ENCODE measurements around the gene DNPEP. TPM values are rescaled to one million over a fixed set of nuclear protein-coding genes. Genes with fewer than 3 reads are reported as not detected.

Gene DNPEP
- total RNA-seq, 1 experiment from 2014 or later, result 69.2 TPM

DNA sequence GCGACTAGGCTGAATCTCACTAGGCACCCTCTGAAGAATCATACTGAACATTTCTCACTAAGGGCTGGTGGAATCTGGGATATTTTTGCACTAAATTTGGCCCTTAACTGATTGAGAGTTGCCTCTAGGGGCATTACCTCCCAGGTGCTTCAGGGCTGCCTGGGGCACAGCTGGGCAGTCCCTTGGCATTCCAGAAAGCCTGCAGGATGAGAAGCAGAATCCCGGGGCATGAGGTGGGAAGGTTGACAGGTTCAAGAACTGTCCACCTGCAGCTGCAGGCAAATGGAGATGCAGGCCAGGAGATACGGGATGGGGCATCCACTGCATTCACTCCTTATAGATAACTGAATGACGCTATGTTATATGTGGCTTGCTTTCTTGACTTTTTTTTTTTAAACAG is 62.6 kb downstream of the DNPEP start:
- no peaks in the 10 kb centered on the region for H3K4me1 ChIP-seq (ENCODE audit: insufficient read depth, low read length, poor library complexity, severe bottlenecking)
- H3K27ac ChIP-seq (ENCODE audit: low read depth, low read length, poor library complexity, severe bottlenecking), result no peak overlapping the region
- H3K27me3 ChIP-seq (replicated peaks; ENCODE audit: insufficient read depth, low read depth, low read length, poor library complexity), result peaks cover 66% of the 10 kb centered on the region
- ChIA-PET POLR2A (ENCODE audit: low non-redundant PET) (no interaction called here), CTCF (no interaction called here)
- no peaks in the 10 kb centered on the region for H3K9me3 ChIP-seq (ENCODE audit: low read depth, low read length, poor library complexity, severe bottlenecking)
- intact Hi-C loops (cut with micrococcal nuclease; ENCODE audit: unreplicated experiment), result no loop called here
- TF ChIP-seq, protein P1, sequence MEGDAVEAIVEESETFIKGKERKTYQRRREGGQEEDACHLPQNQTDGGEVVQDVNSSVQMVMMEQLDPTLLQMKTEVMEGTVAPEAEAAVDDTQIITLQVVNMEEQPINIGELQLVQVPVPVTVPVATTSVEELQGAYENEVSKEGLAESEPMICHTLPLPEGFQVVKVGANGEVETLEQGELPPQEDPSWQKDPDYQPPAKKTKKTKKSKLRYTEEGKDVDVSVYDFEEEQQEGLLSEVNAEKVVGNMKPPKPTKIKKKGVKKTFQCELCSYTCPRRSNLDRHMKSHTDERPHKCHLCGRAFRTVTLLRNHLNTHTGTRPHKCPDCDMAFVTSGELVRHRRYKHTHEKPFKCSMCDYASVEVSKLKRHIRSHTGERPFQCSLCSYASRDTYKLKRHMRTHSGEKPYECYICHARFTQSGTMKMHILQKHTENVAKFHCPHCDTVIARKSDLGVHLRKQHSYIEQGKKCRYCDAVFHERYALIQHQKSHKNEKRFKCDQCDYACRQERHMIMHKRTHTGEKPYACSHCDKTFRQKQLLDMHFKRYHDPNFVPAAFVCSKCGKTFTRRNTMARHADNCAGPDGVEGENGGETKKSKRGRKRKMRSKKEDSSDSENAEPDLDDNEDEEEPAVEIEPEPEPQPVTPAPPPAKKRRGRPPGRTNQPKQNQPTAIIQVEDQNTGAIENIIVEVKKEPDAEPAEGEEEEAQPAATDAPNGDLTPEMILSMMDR (conservative IDR thresholded peaks at IDR 0.05; ENCODE audit: low read depth, low read length), result no peak
- TF ChIP-seq EZH2 (IDR thresholded peaks at IDR 0.05; ENCODE audit: borderline replicate concordance, low read depth, low read length, poor library complexity, severe bottlenecking), result no peak
- BruUV-seq (replicated peaks), result no TSS peak
- H3K4me3 ChIP-seq (ENCODE audit: low read depth, low read length, poor library complexity, severe bottlenecking), result no peak overlapping the region
- H3K36me3 ChIP-seq (ENCODE audit: insufficient read depth, low read length, poor library complexity, severe bottlenecking), result no peaks in the 10 kb centered on the region
- DNase-seq (ENCODE audit: low spot score), result no peak

DNA sequence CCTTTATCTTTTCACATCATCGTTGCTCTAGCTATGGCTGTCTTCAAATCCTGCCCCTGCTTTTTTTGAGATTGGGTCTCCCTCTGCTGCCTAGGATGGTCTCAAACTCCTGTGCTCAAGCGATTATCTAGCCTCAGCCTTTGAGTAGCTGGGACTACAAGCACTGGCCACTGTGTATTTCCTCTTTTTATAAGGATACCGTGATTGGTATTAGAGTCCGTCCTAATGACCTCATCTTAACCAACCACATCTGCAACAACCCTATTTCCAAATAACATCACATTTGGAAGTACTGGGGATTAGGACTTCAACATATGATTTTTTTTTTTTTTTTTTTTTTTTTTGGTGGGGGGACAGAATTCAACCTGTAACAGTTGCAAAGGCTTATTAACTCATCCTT is 64.3 kb downstream of the DNPEP start:
- no peak for TF ChIP-seq EZH2 (IDR thresholded peaks at IDR 0.05; ENCODE audit: borderline replicate concordance, low read depth, low read length, poor library complexity, severe bottlenecking)
- TF ChIP-seq, protein P1 (conservative IDR thresholded peaks at IDR 0.05; ENCODE audit: low read depth, low read length), result no peak
- no peaks in the 10 kb centered on the region for H3K9me3 ChIP-seq (ENCODE audit: low read depth, low read length, poor library complexity, severe bottlenecking)
- no peaks in the 10 kb centered on the region for H3K4me1 ChIP-seq (ENCODE audit: insufficient read depth, low read length, poor library complexity, severe bottlenecking)
- H3K4me3 ChIP-seq (ENCODE audit: low read depth, low read length, poor library complexity, severe bottlenecking), result no peak overlapping the region
- CTCF ChIA-PET, result no interaction called here
- POLR2A ChIA-PET (ENCODE audit: low non-redundant PET), result no interaction called here
- intact Hi-C loops (cut with micrococcal nuclease; ENCODE audit: unreplicated experiment), result no loop called here
- peaks cover 61% of the 10 kb centered on the region for H3K27me3 ChIP-seq (replicated peaks; ENCODE audit: insufficient read depth, low read depth, low read length, poor library complexity)
- DNase-seq (ENCODE audit: low spot score), result no peak
- no peaks in the 10 kb centered on the region for H3K36me3 ChIP-seq (ENCODE audit: insufficient read depth, low read length, poor library complexity, severe bottlenecking)
- H3K27ac ChIP-seq (ENCODE audit: low read depth, low read length, poor library complexity, severe bottlenecking), result no peak overlapping the region
- BruUV-seq (replicated peaks), result no TSS peak

Other genes starting within 250 kb of the DNPEP start
- gene NHEJ1, start 227.1 kb downstream of the DNPEP start, total RNA-seq (2021), result 16.6 and 18.0 TPM in 2 replicates
- gene SLC23A3, start 217.9 kb downstream of the DNPEP start, total RNA-seq (2021), result 1.9 and 2.2 TPM in 2 replicates
- gene CNPPD1, start 211.0 kb downstream of the DNPEP start, total RNA-seq (2021), result 38.0 and 40.3 TPM in 2 replicates
- gene RETREG2, start 209.6 kb downstream of the DNPEP start, total RNA-seq (2021), result 53.1 and 59.0 TPM in 2 replicates
- gene ZFAND2B, start 181.1 kb downstream of the DNPEP start, total RNA-seq (2021), result 20.0 and 23.7 TPM in 2 replicates
- 87.7 and 101 TPM in 2 replicates for gene ABCB6, start 169.0 kb downstream of the DNPEP start, total RNA-seq (2021)
- gene ATG9A, start 158.3 kb downstream of the DNPEP start, total RNA-seq (2021), result 50.0 and 55.6 TPM in 2 replicates
- gene ANKZF1, start 158.1 kb downstream of the DNPEP start, total RNA-seq (2021), result 30.6 and 39.1 TPM in 2 replicates
- gene GLB1L, start 142.5 kb downstream of the DNPEP start, total RNA-seq (2021), result 6.9 and 8.4 TPM in 2 replicates
- 22.0 and 27.6 TPM in 2 replicates for gene STK16, start 142.4 kb downstream of the DNPEP start, total RNA-seq (2021)
- not detected in 2 replicates for gene TUBA4B, start 134.7 kb downstream of the DNPEP start, total RNA-seq (2021)
- gene TUBA4A, start 134.0 kb downstream of the DNPEP start, total RNA-seq (2021), result 62.9 and 68.0 TPM in 2 replicates
- gene DNAJB2, start 108.5 kb downstream of the DNPEP start, total RNA-seq (2021), result 24.4 and 24.6 TPM in 2 replicates
- 0.30 TPM in 1 of 2 replicates, not detected in the other for gene PTPRN, start 78.5 kb downstream of the DNPEP start, total RNA-seq (2021)
- not detected in 2 replicates for gene RESP18, start 55.2 kb downstream of the DNPEP start, total RNA-seq (2021)
- gene DES, start 30.5 kb upstream of the DNPEP start, total RNA-seq (2021), result not detected in 2 replicates
- 8.4 and 15.7 TPM in 2 replicates for gene SPEG, start 46.9 kb upstream of the DNPEP start, total RNA-seq (2021)
- 32.1 and 45.8 TPM in 2 replicates for gene GMPPA, start 111.0 kb upstream of the DNPEP start, total RNA-seq (2021)
- gene ASIC4, start 126.6 kb upstream of the DNPEP start, total RNA-seq (2021), result 0.45 and 1.2 TPM in 2 replicates
- 13.8 and 15.8 TPM in 2 replicates for gene CHPF, start 155.9 kb upstream of the DNPEP start, total RNA-seq (2021)
- gene TMEM198, start 156.1 kb upstream of the DNPEP start, total RNA-seq (2021), result 4.6 and 7.6 TPM in 2 replicates
- 23.1 and 46.6 TPM in 2 replicates for gene OBSL1, start 183.6 kb upstream of the DNPEP start, total RNA-seq (2021)
- gene INHA, start 184.4 kb upstream of the DNPEP start, total RNA-seq (2021), result 0.70 TPM in 1 of 2 replicates, not detected in the other
- gene STK11IP, start 209.9 kb upstream of the DNPEP start, total RNA-seq (2021), result 35.6 and 43.9 TPM in 2 replicates
- 0.52 and 1.5 TPM in 2 replicates for gene SLC4A3, start 239.7 kb upstream of the DNPEP start, total RNA-seq (2021)

All from A673 (cell line).